ENCODE measurements around the gene PRAF2.

PRAF2 gene

GRCh38 chrX:49041744-49042580, 31.8 kb downstream of the PRAF2 start:
- peak; percentile 14 for DNase-seq

- no peak for DNase-seq
Measured at GRCh38 chrX:49040376-49040955, 33.3 kb downstream of the PRAF2 start.

GRCh38 chrX:49039598-49040375, 34.0 kb downstream of the PRAF2 start:
- DNase-seq: peak; percentile 75

GRCh38 chrX:49037883-49038475, 35.8 kb downstream of the PRAF2 start:
- no peak for DNase-seq

- no peak for DNase-seq
Measured at GRCh38 chrX:49030283-49030682, 43.5 kb downstream of the PRAF2 start.

- DNase-seq: no peak
Measured at GRCh38 chrX:49029876-49030275, 43.9 kb downstream of the PRAF2 start.
